H9 (cell line): Measurements from ENCODE around the gene TMEM273. TPM values are rescaled to one million over a fixed set of nuclear protein-coding genes. Genes with fewer than 3 reads are reported as not detected.

Experiments
- DNase-seq: peaks from one replicate; pipeline ENCODE4 v3.0.0-alpha.2; 2017
- H2AFZ ChIP-seq: one replicate; pipeline ENCODE4 v1.6.1; 2013; ENCODE audit warnings: mild to moderate bottlenecking, low read length, control low read depth, moderate library complexity
- H2AK5ac ChIP-seq: 2 replicates; pipeline ENCODE4 v1.6.1; 2013; ENCODE audit warnings: low read length, control low read depth, mixed read lengths; ENCODE audit not compliant: insufficient read length
- H2BK120ac ChIP-seq: one replicate; pipeline ENCODE4 v1.6.1; 2013; ENCODE audit warnings: low read depth, mild to moderate bottlenecking, low read length, control low read depth, inconsistent platforms; ENCODE audit not compliant: poor library complexity, severe bottlenecking
- H2BK12ac ChIP-seq: 2 replicates; pipeline ENCODE4 v1.6.1; 2013; ENCODE audit warnings: low read length, control low read depth, mixed read lengths, low read depth; ENCODE audit not compliant: insufficient read length
- H2BK15ac ChIP-seq: 2 replicates; pipeline ENCODE4 v1.6.1; 2013; ENCODE audit warnings: low read depth, low read length, control low read depth
- H2BK20ac ChIP-seq: one replicate; pipeline ENCODE4 v1.6.1; 2013; ENCODE audit warnings: low read depth, mild to moderate bottlenecking, low read length, control low read depth, inconsistent platforms; ENCODE audit not compliant: poor library complexity, severe bottlenecking
- H2BK5ac ChIP-seq: 2 replicates; pipeline ENCODE4 v1.6.1; 2013; ENCODE audit warnings: low read length, control low read depth, mixed read lengths; ENCODE audit not compliant: insufficient read length
- H3K14ac ChIP-seq: 2 replicates; pipeline ENCODE4 v1.6.1; 2013; ENCODE audit warnings: low read length, control low read depth; ENCODE audit not compliant: insufficient read depth
- H3K18ac ChIP-seq: 2 replicates; pipeline ENCODE4 v1.6.1; 2013; ENCODE audit warnings: low read depth, mild to moderate bottlenecking, mixed read lengths, low read length, control low read depth; ENCODE audit not compliant: insufficient read length
- H3K23ac ChIP-seq: 2 replicates; pipeline ENCODE4 v1.6.1; 2013; ENCODE audit warnings: low read length, control low read depth, mixed read lengths, low read depth; ENCODE audit not compliant: insufficient read length
- H3K23me2 ChIP-seq: 2 replicates; pipeline ENCODE4 v1.6.1; 2013; ENCODE audit warnings: low read depth, mild to moderate bottlenecking, mixed read lengths, low read length, control low read depth; ENCODE audit not compliant: insufficient read length, poor library complexity, severe bottlenecking
- H3K27ac ChIP-seq: 2 replicates; pipeline ENCODE4 v1.5.1; 2013; ENCODE audit warnings: low read length, control low read depth, mixed read lengths, low read depth; ENCODE audit not compliant: insufficient read length
- H3K27me3 ChIP-seq: 2 replicates; pipeline ENCODE4 v1.6.1; 2013; ENCODE audit warnings: low read length, control low read depth, inconsistent platforms; ENCODE audit not compliant: insufficient read depth
- H3K4ac ChIP-seq: 2 replicates; pipeline ENCODE4 v1.6.1; 2013; ENCODE audit warnings: low read depth, mild to moderate bottlenecking, control low read depth, inconsistent platforms, low read length, moderate library complexity
- H3K4me1 ChIP-seq: 2 replicates; pipeline ENCODE4 v1.6.1; 2013; ENCODE audit warnings: low read length, control low read depth, inconsistent platforms; ENCODE audit not compliant: insufficient read depth
- H3K4me2 ChIP-seq: 2 replicates; pipeline ENCODE4 v1.6.1; 2013; ENCODE audit warnings: low read length, control low read depth, mixed read lengths; ENCODE audit not compliant: insufficient read length, insufficient read depth
- H3K56ac ChIP-seq: 2 replicates; pipeline ENCODE4 v1.6.1; 2013; ENCODE audit warnings: low read depth, mild to moderate bottlenecking, mixed read lengths, low read length, control low read depth; ENCODE audit not compliant: insufficient read length
- H3K79me1 ChIP-seq: 2 replicates; pipeline ENCODE4 v1.6.1; 2013; ENCODE audit warnings: low read depth, mild to moderate bottlenecking, moderate library complexity, low read length, control low read depth, inconsistent platforms; ENCODE audit not compliant: insufficient read depth, poor library complexity, severe bottlenecking
- H3K79me2 ChIP-seq: 2 replicates; pipeline ENCODE4 v1.6.1; 2013; ENCODE audit warnings: low read length, control low read depth, inconsistent platforms; ENCODE audit not compliant: insufficient read depth
- H3K9ac ChIP-seq: 2 replicates; pipeline ENCODE4 v1.6.1; 2013; ENCODE audit warnings: low read length, control low read depth, mixed read lengths; ENCODE audit not compliant: insufficient read length; ENCODE audit errors: extremely low read depth
- H3K9me3 ChIP-seq: one replicate; pipeline ENCODE4 v1.6.1; 2013; ENCODE audit warnings: low read depth, low read length, inconsistent platforms; ENCODE audit not compliant: control insufficient read depth
- H3T11ph ChIP-seq: one replicate; pipeline ENCODE4 v1.6.1; 2013; ENCODE audit warnings: mild to moderate bottlenecking, low read length, control low read depth, inconsistent platforms
- H4K20me1 ChIP-seq: one replicate; pipeline ENCODE4 v1.6.1; 2013; ENCODE audit not compliant: control insufficient read depth, insufficient read length, insufficient read depth
- H4K5ac ChIP-seq: 2 replicates; pipeline ENCODE4 v1.6.1; 2013; ENCODE audit warnings: low read depth, mild to moderate bottlenecking, mixed read lengths, low read length, control low read depth; ENCODE audit not compliant: insufficient read length
- H4K8ac ChIP-seq: replicated peaks from 2 replicates; pipeline ENCODE4 v1.6.1; 2013; ENCODE audit warnings: low read length, control low read depth, mixed read lengths, low read depth; ENCODE audit not compliant: insufficient read length
- H4K91ac ChIP-seq: 2 replicates; pipeline ENCODE4 v1.6.1; 2013; ENCODE audit warnings: low read depth, mild to moderate bottlenecking, moderate library complexity, mixed read lengths, low read length, control low read depth; ENCODE audit not compliant: insufficient read length
- H3K27ac Mint-ChIP-seq, 3 experiments: 2 replicates in 2 of 3; 3 replicates in 1 of 3; pipeline ENCODE4 v1.8.0; 2020 to 2021; ENCODE audit warnings: mixed read lengths in 3 of 3, mild to moderate bottlenecking in 1 of 3, moderate library complexity in 1 of 3
- H3K27me3 Mint-ChIP-seq: 2 replicates; pipeline ENCODE4 v1.8.0; 2021; ENCODE audit warnings: low read depth, mild to moderate bottlenecking, moderate library complexity, mixed read lengths
- H3K36me3 Mint-ChIP-seq, 3 experiments: 2 replicates in 2 of 3; 3 replicates in 1 of 3; pipeline ENCODE4 v1.8.0; 2020 to 2021; ENCODE audit warnings: low read depth in 3 of 3, mixed read lengths in 3 of 3; ENCODE audit not compliant: insufficient read depth in 1 of 3
- H3K4me1 Mint-ChIP-seq, 2 experiments: 2 replicates each; pipeline ENCODE4 v1.8.0; 2020; ENCODE audit warnings: mixed read lengths in 2 of 2
- H3K4me3 Mint-ChIP-seq, 2 experiments: 2 replicates in 1 of 2; 3 replicates in 1 of 2; pipeline ENCODE4 v1.8.0; 2020 to 2021; ENCODE audit warnings: mild to moderate bottlenecking in 2 of 2, mixed read lengths in 2 of 2, moderate library complexity in 1 of 2
- H3K9me3 Mint-ChIP-seq, 2 experiments: 2 replicates in 1 of 2; 3 replicates in 1 of 2; pipeline ENCODE4 v1.8.0; 2020; ENCODE audit warnings: mild to moderate bottlenecking in 2 of 2, mixed read lengths in 2 of 2, moderate library complexity in 1 of 2
- WGBS: extraction: QIAGEN DNeasy Blood & Tissue Kit; methylation state at CpG from one replicate; pipeline ENCODE4 v1.1.7; 2013; ENCODE audit warnings: missing lambda C conversion rate, low lambda C conversion rate, mixed read lengths; ENCODE audit not compliant: insufficient read length; ENCODE audit errors: extremely low coverage; 5-methylcytosine and 5-hydroxymethylcytosine counted together
- total RNA-seq: library from RNA; stranded (reverse); gene quantifications from 2 replicates; pipeline ENCODE4 v1.2.1, GENCODE V29; 2021
- TF ChIP-seq, protein P1 (sequence below): fragments of 200-600 bp; sonication (generic); conservative IDR thresholded peaks from 3 replicates; pipeline ENCODE4 v1.8.0; 2021; ENCODE audit warnings: antibody characterized with exemption, mild to moderate bottlenecking

Gene TMEM273
- total RNA-seq, 1 experiment from 2014 or later, result not detected

- no CpG with 5 or more reads among the region's 8 CpGs for WGBS
- H2BK15ac ChIP-seq, result no peak overlapping the region
- H3T11ph ChIP-seq, result no peak overlapping the region
- peak overlapping the region in 1 of 3 experiments; percentile 6; a peak in 1 of 7 replicates for H3K27ac Mint-ChIP-seq
- no peaks in the 10 kb centered on the region for H3K9me3 ChIP-seq
- H3K23me2 ChIP-seq, result no peaks in the 10 kb centered on the region
- H3K23ac ChIP-seq, result no peak overlapping the region
- H3K79me2 ChIP-seq, result no peaks in the 10 kb centered on the region
- no peak for DNase-seq
- H2BK12ac ChIP-seq, result no peak overlapping the region
- no peaks in the 10 kb centered on the region for H3K36me3 Mint-ChIP-seq
- H2AK5ac ChIP-seq, result no peak overlapping the region
- no peak overlapping the region for H4K5ac ChIP-seq
- no peak overlapping the region for H3K18ac ChIP-seq
- H3K4me1 ChIP-seq, result no peaks in the 10 kb centered on the region
- no peak overlapping the region for H3K4me3 Mint-ChIP-seq
- peaks cover 7% of the 10 kb centered on the region for H3K27me3 Mint-ChIP-seq
- no peak overlapping the region for H2AFZ ChIP-seq
- H3K4ac ChIP-seq, result no peak overlapping the region
- H3K27me3 ChIP-seq, result no peaks in the 10 kb centered on the region
- H2BK20ac ChIP-seq, result no peak overlapping the region
- no peaks in the 10 kb centered on the region for H3K79me1 ChIP-seq
- H3K4me2 ChIP-seq, result no peak overlapping the region
- no peaks in the 10 kb centered on the region for H3K9me3 Mint-ChIP-seq
- H2BK120ac ChIP-seq, result no peak overlapping the region
- TF ChIP-seq, protein P1, sequence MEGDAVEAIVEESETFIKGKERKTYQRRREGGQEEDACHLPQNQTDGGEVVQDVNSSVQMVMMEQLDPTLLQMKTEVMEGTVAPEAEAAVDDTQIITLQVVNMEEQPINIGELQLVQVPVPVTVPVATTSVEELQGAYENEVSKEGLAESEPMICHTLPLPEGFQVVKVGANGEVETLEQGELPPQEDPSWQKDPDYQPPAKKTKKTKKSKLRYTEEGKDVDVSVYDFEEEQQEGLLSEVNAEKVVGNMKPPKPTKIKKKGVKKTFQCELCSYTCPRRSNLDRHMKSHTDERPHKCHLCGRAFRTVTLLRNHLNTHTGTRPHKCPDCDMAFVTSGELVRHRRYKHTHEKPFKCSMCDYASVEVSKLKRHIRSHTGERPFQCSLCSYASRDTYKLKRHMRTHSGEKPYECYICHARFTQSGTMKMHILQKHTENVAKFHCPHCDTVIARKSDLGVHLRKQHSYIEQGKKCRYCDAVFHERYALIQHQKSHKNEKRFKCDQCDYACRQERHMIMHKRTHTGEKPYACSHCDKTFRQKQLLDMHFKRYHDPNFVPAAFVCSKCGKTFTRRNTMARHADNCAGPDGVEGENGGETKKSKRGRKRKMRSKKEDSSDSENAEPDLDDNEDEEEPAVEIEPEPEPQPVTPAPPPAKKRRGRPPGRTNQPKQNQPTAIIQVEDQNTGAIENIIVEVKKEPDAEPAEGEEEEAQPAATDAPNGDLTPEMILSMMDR, result no peak
- H4K20me1 ChIP-seq, result no peaks in the 10 kb centered on the region
- no peak overlapping the region for H4K91ac ChIP-seq
- no peak overlapping the region for H3K56ac ChIP-seq
- peaks cover 2 to 3% of the 10 kb centered on the region in 2 experiments; a peak in 1 of 4 replicates for H3K4me1 Mint-ChIP-seq
- H2BK5ac ChIP-seq, result no peak overlapping the region
- no peak overlapping the region for H4K8ac ChIP-seq
- no peak overlapping the region for H3K9ac ChIP-seq
- no peak overlapping the region; the same call in 1 of the 2 replicates for H3K14ac ChIP-seq
- H3K27ac ChIP-seq, result no peak overlapping the region
Measured at GRCh38 chr10:49187044-49187484, 1.1 kb downstream of the TMEM273 start.
